HFFc6 (cell line): Measurements from ENCODE around the gene ZNF669. TPM values are rescaled to one million over a fixed set of nuclear protein-coding genes. Genes with fewer than 3 reads are reported as not detected.

Experiments used
- DNase-seq: peaks from one replicate; pipeline ENCODE4 v3.0.0-alpha.2; 2018
- H3K27ac Mint-ChIP-seq: 2 replicates; pipeline ENCODE4 v1.8.0; 2020; ENCODE audit warnings: mild to moderate bottlenecking, mixed read lengths
- H3K27me3 Mint-ChIP-seq: 2 replicates; pipeline ENCODE4 v1.8.0; 2021; ENCODE audit warnings: mild to moderate bottlenecking, moderate library complexity, mixed read lengths; ENCODE audit not compliant: insufficient read depth
- H3K36me3 Mint-ChIP-seq: 2 replicates; pipeline ENCODE4 v1.8.0; 2021; ENCODE audit warnings: low read depth, mixed read lengths
- H3K4me1 Mint-ChIP-seq: 2 replicates; pipeline ENCODE4 v1.8.0; 2020; ENCODE audit warnings: low read depth, mixed read lengths
- H3K4me3 Mint-ChIP-seq: 2 replicates; pipeline ENCODE4 v1.8.0; 2020; ENCODE audit warnings: mild to moderate bottlenecking, moderate library complexity, mixed read lengths
- H3K9me3 Mint-ChIP-seq: 2 replicates; pipeline ENCODE4 v1.8.0; 2020; ENCODE audit warnings: mild to moderate bottlenecking, mixed read lengths
- CTCF ChIP-seq: fragments of 200-600 bp; sonication (generic); IDR thresholded peaks from 2 replicates; pipeline ENCODE4 v1.5.0; 2021; ENCODE audit warnings: antibody characterized with exemption, mild to moderate bottlenecking
- total RNA-seq, 6 experiments: library from RNA; stranded (reverse); fragmentation: NEBNext Ultra II Directional; extraction: Animal tissue kit (Norgen Biotek cat#: 25700); gene quantifications; 2 replicates in 1 of 6; 3 replicates in 5 of 6; pipeline ENCODE4 v1.2.3, GENCODE V29; 2021

ZNF669 gene
- total RNA-seq, 6 experiments from 2014 or later = 4.4 to 5.4 (median 4.8) TPM

- H3K36me3 Mint-ChIP-seq = peaks cover 18% of the 10 kb centered on the region
- peak within 1 kb of the TSS; percentile 80 for H3K27ac Mint-ChIP-seq
- no peaks in the 10 kb centered on the region; the same call in 1 of the 2 replicates for H3K27me3 Mint-ChIP-seq
- peak within 1 kb of the TSS; percentile 93 for H3K4me3 Mint-ChIP-seq
- peak; percentile 88 for DNase-seq
- H3K9me3 Mint-ChIP-seq = peaks cover 4% of the 10 kb centered on the region
- TF ChIP-seq CTCF = no peak
- H3K4me1 Mint-ChIP-seq = peaks cover 27% of the 10 kb centered on the region
Measured at GRCh38 chr1:247078258-247079140, 25.7 kb downstream of the ZNF669 start, which contains the start of gene ZNF670. ZNF670 (minus strand) TSS chr1:247078811; CDS start chr1:247078596, 215 bp downstream.

- no peak for DNase-seq
Measured at GRCh38 chr1:247077876-247078257, 26.3 kb downstream of the ZNF669 start.

GRCh38 chr1:247077213-247077612 is 26.9 kb downstream of the ZNF669 start:
- TF ChIP-seq CTCF = peak; percentile 38
- H3K4me1 Mint-ChIP-seq = peaks cover 27% of the 10 kb centered on the region
- H3K27me3 Mint-ChIP-seq = no peaks in the 10 kb centered on the region; the same call in 1 of the 2 replicates
- H3K9me3 Mint-ChIP-seq = peaks cover 4% of the 10 kb centered on the region
- peaks cover 18% of the 10 kb centered on the region for H3K36me3 Mint-ChIP-seq
- H3K27ac Mint-ChIP-seq = peak overlapping the region; percentile 80; the same call in 1 of the 2 replicates
- peak overlapping the region; percentile 93 for H3K4me3 Mint-ChIP-seq
- DNase-seq = peak; percentile 13

More at GRCh38 chr1:247077876-247078257, 26.3 kb downstream of the ZNF669 start:
- H3K4me3 Mint-ChIP-seq = peak overlapping the region; percentile 93
- H3K4me1 Mint-ChIP-seq = peaks cover 27% of the 10 kb centered on the region
- peaks cover 18% of the 10 kb centered on the region for H3K36me3 Mint-ChIP-seq
- TF ChIP-seq CTCF = no peak
- H3K27me3 Mint-ChIP-seq = no peaks in the 10 kb centered on the region; the same call in 1 of the 2 replicates
- peaks cover 4% of the 10 kb centered on the region for H3K9me3 Mint-ChIP-seq
- peak overlapping the region; percentile 80 for H3K27ac Mint-ChIP-seq

- H3K27ac Mint-ChIP-seq = no peak overlapping the region
- H3K9me3 Mint-ChIP-seq = peaks cover 43% of the 10 kb centered on the region
- H3K4me3 Mint-ChIP-seq = no peak overlapping the region
- no peaks in the 10 kb centered on the region for H3K4me1 Mint-ChIP-seq
- no peak for TF ChIP-seq CTCF
- no peaks in the 10 kb centered on the region; the same call in 1 of the 2 replicates for H3K27me3 Mint-ChIP-seq
- no peak for DNase-seq
- peaks cover 22% of the 10 kb centered on the region for H3K36me3 Mint-ChIP-seq
Measured at GRCh38 chr1:247070645-247071044, 33.5 kb downstream of the ZNF669 start.

GRCh38 chr1:247064304-247064703 is 39.9 kb downstream of the ZNF669 start:
- Mint-ChIP-seq H3K27ac (no peak overlapping the region), H3K4me1 (no peaks in the 10 kb centered on the region), H3K27me3 (peaks cover 1% of the 10 kb centered on the region; the same call in 1 of the 2 replicates), H3K9me3 (peaks cover 56% of the 10 kb centered on the region), H3K4me3 (no peak overlapping the region), H3K36me3 (peaks cover 19% of the 10 kb centered on the region)
- no peak for TF ChIP-seq CTCF
- no peak for DNase-seq
